ENCODE measurements around the gene EEF2. TPM values are rescaled to one million over a fixed set of nuclear protein-coding genes. Genes with fewer than 3 reads are reported as not detected.

The EEF2 gene
- total and polyA plus RNA-seq, 2 of the 4 experiments (the other 2 are of a cell fraction): 1,505 to 2,161 TPM

GRCh38 chr19:3970808-3971598 is 14.3 kb downstream of the EEF2 start, which contains the start of gene DAPK3:
Gene DAPK3, minus strand, starts transcription at chr19:3971099. Its CDS starts 1,364 bp downstream, at chr19:3969735.
- peak; percentile 97 for DNase-seq
- Histone ChIP-seq H2BK15ac (ENCODE audit: low read depth, low read length) (peak within 1 kb of the TSS; percentile 98; the same call in 2 of the 3 replicates), H3K23ac (ENCODE audit: low read depth, low read length) (peak within 1 kb of the TSS; percentile 99), H4K5ac (ENCODE audit: low read depth, low read length) (peak within 1 kb of the TSS; percentile 77), H3K56ac (ENCODE audit: extremely low read depth, insufficient read depth, low read length) (peak within 1 kb of the TSS; percentile 97), H2AFZ (replicated peaks; ENCODE audit: low read length, poor library complexity) (peak within 1 kb of the TSS; percentile 75), H2AK5ac (ENCODE audit: low read depth, low read length) (peak within 1 kb of the TSS; percentile 99), H3K4me3 (ENCODE audit: insufficient read depth, low read depth, low read length) (peak within 1 kb of the TSS; percentile 81), H2BK20ac (ENCODE audit: low read depth, low read length) (peak within 1 kb of the TSS; percentile 77; the same call in 1 of the 2 replicates), H3K27me3 (ENCODE audit: control insufficient read depth, insufficient read depth, low read length) (no peaks in the 10 kb centered on the region), H3K4me1 (ENCODE audit: control insufficient read depth, insufficient read depth, low read length) (peaks cover 9% of the 10 kb centered on the region), H4K91ac (ENCODE audit: insufficient read depth, low read depth, low read length) (peak within 1 kb of the TSS; percentile 98), H3K18ac (ENCODE audit: low read depth, low read length) (peak within 1 kb of the TSS; percentile 93), H2BK120ac (ENCODE audit: low read depth, low read length) (peak within 1 kb of the TSS; percentile 90), H4K8ac (ENCODE audit: low read depth in 2 of 2, low read length in 2 of 2) (peak within 1 kb of the TSS; percentile 75 to 84), H4K20me1 (ENCODE audit: insufficient read depth, low read length) (peaks cover 74% of the 10 kb centered on the region), H3K14ac (replicated peaks; ENCODE audit: low read depth, low read length) (peak within 1 kb of the TSS; percentile 100), H3K27ac (ENCODE audit: insufficient read depth, low read length) (peak within 1 kb of the TSS; percentile 99), H3K4me2 (ENCODE audit: low read depth, low read length) (peak within 1 kb of the TSS; percentile 98), H3K9ac (ENCODE audit: low read depth, low read length) (peak within 1 kb of the TSS; percentile 100), H3K36me3 (ENCODE audit: control insufficient read depth, insufficient read depth, low read length) (peaks cover 38% of the 10 kb centered on the region), H3K9me3 (ENCODE audit: control insufficient read depth, insufficient read depth, low read length) (no peaks in the 10 kb centered on the region), H2BK5ac (ENCODE audit: low read depth, low read length, poor library complexity, severe bottlenecking) (peak within 1 kb of the TSS; percentile 98), H3K4ac (ENCODE audit: low read depth, low read length) (peak within 1 kb of the TSS; percentile 98), H3K9me1 (ENCODE audit: insufficient read depth, low read length) (0 out of 2 replicates have a peak, but pooled peaks cover 15% of the 10 kb centered on the region), H2AK9ac (replicated peaks; ENCODE audit: low read depth, low read length, poor library complexity) (peak within 1 kb of the TSS; percentile 80), H3K79me1 (ENCODE audit: low read depth in 1 of 2, low read length in 2 of 2) (peaks cover 15 to 42% of the 10 kb centered on the region in 2 experiments)
- intact Hi-C loops (cut with micrococcal nuclease): no loop called here
- POLR2A ChIA-PET (ENCODE audit: unreplicated experiment): interaction anchor here (0.7 to 1.3 kb wide), 2 partner anchors 10 to 14 kb away, joined by 3 to 10 read pairs; partner anchors contain the start of gene EEF2
- dilution Hi-C loops (cut with HindIII; ENCODE audit: low sequenced_read_pairs, unreplicated experiment): no loop called here
- BruUV-seq (replicated peaks): no TSS peak
- in situ Hi-C loops (cut with MboI; ENCODE audit: low sequenced_read_pairs): no loop called here
- CTCF ChIA-PET: no interaction called here
- WGBS, 2 experiments (ENCODE audit: extremely low coverage in 2 of 2, insufficient read length in 1 of 2): 0% methylated on average over 66 of the region's 73 CpGs; no CpG with 5 or more reads in 1 of the 2 experiments
- ATAC-seq (ENCODE audit: low read depth): peak; percentile 77
- TF ChIP-seq USF2 (IDR thresholded peaks at IDR 0.05; ENCODE audit: low read depth, low read length): peak; percentile 61; the same call in 1 of the 2 replicates
- TF ChIP-seq CEBPB (IDR thresholded peaks at IDR 0.05; ENCODE audit: low read depth, low read length): no peak
- no peak for TF ChIP-seq CHD1 (IDR thresholded peaks at IDR 0.05; ENCODE audit: low read depth, low read length)
- TF ChIP-seq MAZ (IDR thresholded peaks at IDR 0.05; ENCODE audit: borderline replicate concordance, low read depth, low read length): peak; percentile 83; the same call in 1 of the 2 replicates
- TF ChIP-seq RFX5 (IDR thresholded peaks at IDR 0.05; ENCODE audit: low read depth, low read length): no peak
- peak; percentile 84 for TF ChIP-seq BHLHE40 (IDR thresholded peaks at IDR 0.05; ENCODE audit: low read depth, low read length)
- peak; percentile 13; the same call in 1 of the 2 replicates for TF ChIP-seq MXI1 (IDR thresholded peaks at IDR 0.05; ENCODE audit: borderline replicate concordance, low read depth, low read length)
- no peak for TF ChIP-seq RCOR1 (IDR thresholded peaks at IDR 0.05; ENCODE audit: insufficient replicate concordance, low read length)
- TF ChIP-seq NFE2L2 (IDR thresholded peaks at IDR 0.05; ENCODE audit: low read depth, low read length): no peak
- TF ChIP-seq RAD21 (IDR thresholded peaks at IDR 0.05; ENCODE audit: low read length): no peak
- no peak for TF ChIP-seq ELK1 (IDR thresholded peaks at IDR 0.05; ENCODE audit: borderline replicate concordance, low read depth, low read length)
- peak; percentile 91 for TF ChIP-seq POLR2A (IDR thresholded peaks at IDR 0.05; ENCODE audit: low read depth, low read length)
- no peak for TF ChIP-seq MAFK (IDR thresholded peaks at IDR 0.05; ENCODE audit: low read depth, low read length)
- no peak for TF ChIP-seq CTCF (conservative IDR thresholded peaks at IDR 0.05; ENCODE audit: low read depth, low read length)
